Middle frontal gyrus (tissue), 1 donor: ENCODE data around the gene CLN3.
"Not testable (repeated sequence)": the region's sequence is repeated elsewhere in the genome, so short reads cannot be mapped to it uniquely, and the experiment has no call there.

ENCODE experiments used
- DNase-seq: peaks from one replicate; pipeline ENCODE4 v3.0.0-alpha.2; 2015; ENCODE audit warnings: low spot score; ENCODE audit errors: extremely low spot score

Gene CLN3

GRCh38 chr16:28513484-28514181 is 21.8 kb upstream of the CLN3 start:
- no peak for DNase-seq

DNA sequence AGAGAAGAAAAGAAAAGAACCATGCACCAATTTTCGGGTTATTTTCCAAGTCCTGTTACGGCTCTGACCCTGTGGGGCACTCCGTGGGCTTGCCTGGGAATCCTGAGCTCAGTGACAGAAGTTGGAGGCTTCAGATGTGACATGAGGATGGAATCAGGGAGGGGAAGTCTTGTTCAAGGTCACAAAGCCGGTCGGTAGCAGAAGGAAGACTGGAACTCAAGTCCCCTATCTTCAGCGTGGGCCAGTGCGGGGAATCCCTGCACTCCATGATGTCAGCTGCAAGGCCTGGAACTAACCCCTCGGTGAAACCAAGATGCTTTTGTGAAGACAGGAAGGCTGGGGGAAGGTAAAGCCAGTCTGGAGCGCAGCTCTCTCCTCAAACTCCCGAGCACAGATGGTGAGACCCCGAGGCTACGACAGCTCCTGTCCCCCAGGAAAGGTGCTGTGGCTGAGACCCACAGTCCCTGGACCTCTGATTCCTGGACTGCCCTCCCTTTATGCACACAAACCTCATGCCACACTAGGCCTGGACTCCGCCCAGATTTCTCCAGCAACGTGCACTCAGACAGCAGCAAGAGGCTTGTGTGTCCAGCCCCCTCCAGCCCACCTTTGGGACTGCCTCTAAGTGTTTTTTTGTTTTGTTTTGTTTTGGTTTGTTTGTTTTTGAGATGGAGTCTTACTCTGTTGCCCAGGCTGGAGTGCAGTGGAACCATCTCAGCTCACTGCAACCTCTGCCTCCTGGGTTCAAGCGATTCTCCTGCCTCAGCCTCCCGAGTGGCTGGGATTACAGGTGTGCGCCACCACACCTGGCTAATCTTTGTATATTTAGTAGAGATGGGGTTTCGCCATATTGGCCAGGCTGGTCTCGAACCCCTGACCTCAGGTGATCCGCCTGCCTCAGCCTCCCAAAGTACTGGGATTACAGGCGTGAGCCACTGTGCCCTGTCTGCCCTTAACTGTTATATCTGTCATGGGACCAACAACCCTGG is 20.2 kb upstream of the CLN3 start:
- DNase-seq: no peak

GRCh38 chr16:28511031-28511430 is 19.2 kb upstream of the CLN3 start:
- no peak for DNase-seq

DNA sequence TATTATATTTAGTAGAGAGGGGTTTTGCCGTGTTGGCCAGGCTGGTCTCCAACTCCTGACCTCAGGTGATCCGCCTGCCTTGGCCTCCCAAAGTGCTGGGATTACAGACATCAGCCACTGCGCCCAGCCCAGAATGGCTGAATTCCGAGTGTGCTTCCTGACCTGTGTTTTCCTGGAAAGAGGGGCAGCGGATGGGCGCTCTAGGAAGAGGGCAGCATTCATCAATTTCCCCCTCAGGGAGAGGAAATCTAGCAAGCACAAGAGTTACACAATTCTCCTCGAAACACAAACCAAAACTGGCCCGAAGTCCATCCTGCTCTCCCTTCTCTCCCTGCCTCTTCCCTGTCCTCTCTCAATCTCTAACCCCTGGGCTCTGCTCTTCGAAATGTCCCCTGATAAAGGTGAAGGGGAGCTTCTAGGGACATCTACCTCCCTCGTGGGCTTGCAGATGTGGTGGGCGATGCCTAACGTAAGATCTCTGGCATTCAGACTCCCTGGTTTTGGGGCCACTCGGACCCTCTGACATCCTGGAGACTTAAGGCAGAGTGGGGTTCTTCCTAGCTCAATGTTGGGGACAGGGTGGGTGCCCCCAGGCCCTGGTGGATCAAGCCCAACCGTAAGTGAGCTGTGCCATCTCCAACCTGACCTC is 13.7 kb upstream of the CLN3 start:
- no peak for DNase-seq

GRCh38 chr16:28504707-28505404 is 13.0 kb upstream of the CLN3 start:
- no peak for DNase-seq

DNA sequence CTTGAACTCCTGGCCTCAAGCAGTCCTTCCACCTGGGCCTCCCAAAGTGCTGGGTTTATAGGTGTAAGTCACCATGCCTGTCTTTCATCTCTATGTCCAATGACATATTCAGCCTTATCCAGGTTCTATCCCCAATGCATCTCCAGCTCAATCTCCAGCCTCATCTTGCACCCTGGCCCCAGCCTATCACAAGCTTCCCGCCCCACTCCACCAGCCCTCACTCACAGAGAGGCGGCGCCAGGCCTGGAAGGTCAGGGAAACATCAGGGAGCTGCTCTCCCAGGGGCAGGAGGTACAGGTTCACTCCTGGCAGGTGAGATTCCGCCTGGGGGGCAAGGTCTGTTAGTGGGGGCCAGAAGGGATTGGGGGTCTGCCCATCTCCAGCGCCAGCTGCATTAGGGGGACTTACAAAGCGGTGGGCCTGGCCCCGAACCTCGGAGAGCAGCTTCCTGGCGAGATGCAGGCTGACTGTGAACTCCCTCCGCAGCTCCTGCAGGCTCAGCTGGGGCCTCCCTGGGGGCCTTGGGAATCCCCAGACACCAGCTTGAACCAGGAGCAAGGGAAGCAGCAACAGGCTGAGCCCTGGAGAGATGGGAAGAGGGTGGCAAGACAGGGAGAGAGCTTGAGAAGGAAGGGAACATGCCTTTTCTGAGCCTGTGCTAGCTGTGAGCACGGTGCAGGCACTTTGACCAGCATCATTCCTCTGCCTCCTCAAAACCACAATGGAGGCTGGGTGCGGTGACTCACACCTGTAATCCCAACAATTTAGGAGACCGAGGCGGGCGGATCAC is 11.8 kb upstream of the CLN3 start:
- DNase-seq: no peak

- no peak for DNase-seq
Measured at GRCh38 chr16:28502290-28502689, 10.4 kb upstream of the CLN3 start.

- DNase-seq: no peak
Measured at GRCh38 chr16:28501258-28502232, 9.7 kb upstream of the CLN3 start.

DNA sequence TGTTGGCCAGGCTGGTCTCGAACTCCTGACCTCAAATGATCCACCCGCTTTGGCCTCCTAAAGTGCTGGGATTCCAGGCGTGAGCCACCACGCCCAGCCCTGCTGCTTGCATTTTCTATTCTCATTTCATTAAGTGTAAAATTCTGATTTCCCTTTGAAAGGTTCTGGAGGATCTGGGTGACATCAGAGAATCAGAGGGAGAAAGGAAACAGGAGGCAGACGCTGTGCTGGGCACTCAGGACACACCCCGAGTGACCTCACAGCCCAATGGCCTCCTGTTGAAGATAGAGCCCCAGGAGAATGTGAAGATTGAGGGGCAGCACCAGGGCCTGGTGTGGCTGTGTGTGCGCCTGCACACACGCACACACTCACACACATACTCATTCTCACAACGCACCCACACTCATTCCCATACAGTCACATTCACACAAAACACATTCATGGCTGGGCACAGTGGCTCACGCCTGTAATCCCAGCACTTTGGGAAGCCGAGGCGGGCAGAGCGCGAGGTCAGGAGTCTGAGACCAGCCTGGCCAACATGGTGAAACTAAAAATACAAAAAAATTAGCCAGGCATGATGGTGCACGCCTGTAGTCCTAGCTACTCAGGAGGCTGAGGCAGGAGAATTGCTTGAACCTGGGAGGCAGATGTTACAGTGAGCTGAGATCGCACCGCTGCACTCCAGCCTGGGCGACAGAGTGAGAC is 8.8 kb upstream of the CLN3 start:
- DNase-seq: not testable (repeated sequence)

- DNase-seq: no peak
Measured at GRCh38 chr16:28499854-28500253, 8.0 kb upstream of the CLN3 start.

GRCh38 chr16:28498666-28499381 is 7.0 kb upstream of the CLN3 start:
- DNase-seq: no peak

GRCh38 chr16:28497861-28498599 is 6.2 kb upstream of the CLN3 start:
- DNase-seq: no peak

DNA sequence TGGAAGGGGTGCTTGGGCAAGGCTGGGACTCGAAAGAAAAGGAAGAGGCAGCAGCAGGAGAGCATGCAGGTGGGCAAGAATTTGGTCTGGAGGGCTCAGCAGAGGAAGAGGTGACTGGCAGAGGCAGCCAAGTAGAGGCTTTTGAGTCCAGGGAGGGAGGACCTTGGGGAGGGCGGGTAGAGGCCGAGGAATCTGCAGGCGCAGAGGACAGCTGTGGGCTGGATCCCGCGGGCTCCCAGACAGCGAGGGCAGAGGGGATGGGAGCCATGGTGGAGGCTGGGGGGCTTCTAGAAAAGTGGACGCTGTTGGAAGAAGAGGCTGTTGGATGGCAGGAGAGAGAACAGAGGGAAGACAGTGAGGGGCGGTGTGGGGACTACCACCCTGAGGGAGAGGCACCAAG is 5.5 kb upstream of the CLN3 start:
- DNase-seq: no peak

DNA sequence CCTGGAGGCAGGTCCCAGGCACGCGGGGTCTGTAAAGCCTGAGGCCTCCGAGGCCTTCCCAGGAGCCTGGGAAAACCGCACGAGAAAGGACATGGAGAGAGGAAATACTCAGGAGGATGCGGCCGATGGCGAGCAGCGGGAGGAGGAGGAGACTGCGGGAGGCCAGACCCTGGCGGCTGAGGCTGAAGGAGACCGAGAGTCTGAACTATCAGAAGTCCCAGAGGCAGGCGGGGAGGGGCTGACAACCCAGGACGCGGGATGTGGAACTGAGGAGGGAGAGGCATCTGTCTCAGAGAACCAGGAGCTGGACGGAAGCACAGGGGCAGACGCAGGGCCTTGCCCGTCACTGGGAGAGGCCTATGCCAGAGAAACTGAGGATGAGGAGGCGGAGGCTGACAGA is 5.0 kb upstream of the CLN3 start:
- no peak for DNase-seq

- DNase-seq: no peak
Measured at GRCh38 chr16:28495795-28496749, 4.2 kb upstream of the CLN3 start.

GRCh38 chr16:28495098-28495793 is 3.4 kb upstream of the CLN3 start:
- no peak for DNase-seq
